ENCODE data around the gene LGR6.

The LGR6 gene

DNA sequence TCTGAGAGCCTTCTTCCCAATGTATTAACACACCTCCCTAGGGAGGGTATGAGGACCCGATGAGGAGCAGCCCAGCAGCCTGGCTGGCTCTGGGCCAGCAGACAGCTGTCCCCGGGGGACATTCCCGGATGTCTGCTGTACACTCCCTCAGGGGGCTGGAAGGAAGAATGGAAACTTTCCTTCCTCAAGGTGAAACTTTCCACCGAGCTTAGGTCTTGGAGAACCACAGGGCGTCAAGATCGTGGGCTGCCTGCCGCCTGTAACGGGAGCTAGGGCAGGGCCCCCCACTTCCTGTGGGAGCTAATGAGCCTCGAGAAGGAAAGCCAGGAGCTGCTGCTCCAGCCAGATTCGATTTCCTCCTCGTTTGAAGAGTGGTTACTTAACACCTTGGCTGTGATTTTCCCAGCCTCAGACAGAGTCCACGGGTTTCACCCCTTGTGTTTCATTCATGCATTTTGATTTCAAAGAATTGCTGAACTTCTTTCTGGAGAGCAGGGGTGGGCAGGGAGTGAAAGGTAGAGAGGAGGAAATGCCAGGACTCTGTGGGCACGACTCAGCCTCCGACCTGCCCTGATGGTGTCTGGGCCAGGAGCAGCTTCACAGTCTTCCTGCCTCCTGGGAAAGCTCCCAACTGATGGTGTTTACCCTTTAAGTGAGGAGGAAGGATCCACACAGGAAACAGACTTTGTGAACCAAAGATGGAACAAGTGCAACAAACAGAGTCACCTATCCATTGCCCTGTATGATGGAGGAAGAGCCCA is 118.5 kb downstream of the LGR6 start (continued):
- TF ChIP-seq, protein P1, sequence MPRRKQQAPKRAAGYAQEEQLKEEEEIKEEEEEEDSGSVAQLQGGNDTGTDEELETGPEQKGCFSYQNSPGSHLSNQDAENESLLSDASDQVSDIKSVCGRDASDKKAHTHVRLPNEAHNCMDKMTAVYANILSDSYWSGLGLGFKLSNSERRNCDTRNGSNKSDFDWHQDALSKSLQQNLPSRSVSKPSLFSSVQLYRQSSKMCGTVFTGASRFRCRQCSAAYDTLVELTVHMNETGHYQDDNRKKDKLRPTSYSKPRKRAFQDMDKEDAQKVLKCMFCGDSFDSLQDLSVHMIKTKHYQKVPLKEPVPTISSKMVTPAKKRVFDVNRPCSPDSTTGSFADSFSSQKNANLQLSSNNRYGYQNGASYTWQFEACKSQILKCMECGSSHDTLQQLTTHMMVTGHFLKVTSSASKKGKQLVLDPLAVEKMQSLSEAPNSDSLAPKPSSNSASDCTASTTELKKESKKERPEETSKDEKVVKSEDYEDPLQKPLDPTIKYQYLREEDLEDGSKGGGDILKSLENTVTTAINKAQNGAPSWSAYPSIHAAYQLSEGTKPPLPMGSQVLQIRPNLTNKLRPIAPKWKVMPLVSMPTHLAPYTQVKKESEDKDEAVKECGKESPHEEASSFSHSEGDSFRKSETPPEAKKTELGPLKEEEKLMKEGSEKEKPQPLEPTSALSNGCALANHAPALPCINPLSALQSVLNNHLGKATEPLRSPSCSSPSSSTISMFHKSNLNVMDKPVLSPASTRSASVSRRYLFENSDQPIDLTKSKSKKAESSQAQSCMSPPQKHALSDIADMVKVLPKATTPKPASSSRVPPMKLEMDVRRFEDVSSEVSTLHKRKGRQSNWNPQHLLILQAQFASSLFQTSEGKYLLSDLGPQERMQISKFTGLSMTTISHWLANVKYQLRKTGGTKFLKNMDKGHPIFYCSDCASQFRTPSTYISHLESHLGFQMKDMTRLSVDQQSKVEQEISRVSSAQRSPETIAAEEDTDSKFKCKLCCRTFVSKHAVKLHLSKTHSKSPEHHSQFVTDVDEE (CRISPR knock-in tag; IDR thresholded peaks at IDR 0.05): no peak
- TF ChIP-seq ZFP3 (CRISPR knock-in tag; IDR thresholded peaks at IDR 0.05): no peak
- no peak for TF ChIP-seq ZNF565 (CRISPR knock-in tag; conservative IDR thresholded peaks at IDR 0.05; ENCODE audit: low read depth)
- TF ChIP-seq OSR1 (CRISPR knock-in tag; IDR thresholded peaks at IDR 0.05): no peak
- no peak for TF ChIP-seq SNAI2 (CRISPR knock-in tag; IDR thresholded peaks at IDR 0.05)

DNA sequence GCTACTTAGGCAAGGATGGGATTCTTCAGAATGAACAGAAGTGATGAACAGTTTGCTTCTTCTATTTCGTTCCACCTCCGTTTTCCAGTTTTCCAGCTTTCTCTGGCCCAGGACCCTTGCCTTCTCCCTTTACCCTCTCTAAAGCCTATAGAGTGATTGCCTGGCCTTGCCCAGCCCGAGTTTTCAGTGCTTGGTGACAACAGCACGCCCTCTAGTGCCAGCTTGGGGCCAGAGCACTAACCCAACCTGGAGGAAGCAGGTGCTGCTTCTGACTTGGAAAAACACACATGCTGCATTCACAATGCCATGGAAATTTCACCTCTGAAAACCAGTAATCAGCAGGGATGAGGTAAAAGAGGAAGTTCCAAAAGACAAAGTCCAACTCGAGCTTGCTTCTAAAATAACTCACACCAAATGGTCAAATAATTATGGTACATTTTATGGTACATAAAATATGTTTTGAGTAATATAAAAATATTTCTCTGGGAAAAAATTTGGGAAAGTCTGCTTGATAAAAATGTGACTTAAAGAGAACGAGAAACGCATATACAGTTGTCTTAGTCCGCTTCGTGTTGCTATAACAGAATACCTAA is 122.1 kb downstream of the LGR6 start:
- TF ChIP-seq, protein P2, sequence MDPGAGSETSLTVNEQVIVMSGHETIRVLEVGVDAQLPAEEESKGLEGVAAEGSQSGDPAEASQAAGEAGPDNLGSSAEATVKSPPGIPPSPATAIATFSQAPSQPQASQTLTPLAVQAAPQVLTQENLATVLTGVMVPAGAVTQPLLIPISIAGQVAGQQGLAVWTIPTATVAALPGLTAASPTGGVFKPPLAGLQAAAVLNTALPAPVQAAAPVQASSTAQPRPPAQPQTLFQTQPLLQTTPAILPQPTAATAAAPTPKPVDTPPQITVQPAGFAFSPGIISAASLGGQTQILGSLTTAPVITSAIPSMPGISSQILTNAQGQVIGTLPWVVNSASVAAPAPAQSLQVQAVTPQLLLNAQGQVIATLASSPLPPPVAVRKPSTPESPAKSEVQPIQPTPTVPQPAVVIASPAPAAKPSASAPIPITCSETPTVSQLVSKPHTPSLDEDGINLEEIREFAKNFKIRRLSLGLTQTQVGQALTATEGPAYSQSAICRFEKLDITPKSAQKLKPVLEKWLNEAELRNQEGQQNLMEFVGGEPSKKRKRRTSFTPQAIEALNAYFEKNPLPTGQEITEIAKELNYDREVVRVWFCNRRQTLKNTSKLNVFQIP (CRISPR knock-in tag; IDR thresholded peaks at IDR 0.05; ENCODE audit: borderline replicate concordance, low read depth): no peak
- TF ChIP-seq CSDC2 (CRISPR knock-in tag; IDR thresholded peaks at IDR 0.05): no peak
- TF ChIP-seq PPARA (CRISPR knock-in tag; IDR thresholded peaks at IDR 0.05; ENCODE audit: borderline replicate concordance): no peak
- TF ChIP-seq ISL1 (CRISPR knock-in tag; IDR thresholded peaks at IDR 0.05): no peak
- TF ChIP-seq PATZ1 (CRISPR knock-in tag; IDR thresholded peaks at IDR 0.05; ENCODE audit: borderline replicate concordance): no peak
- no peak for TF ChIP-seq BACH2 (CRISPR knock-in tag; IDR thresholded peaks at IDR 0.05; ENCODE audit: borderline replicate concordance)
- no peak for TF ChIP-seq GLIS3 (CRISPR knock-in tag; IDR thresholded peaks at IDR 0.05)
- no peak for TF ChIP-seq CSRNP3 (CRISPR knock-in tag; IDR thresholded peaks at IDR 0.05)
- no peak for TF ChIP-seq ARNTL (CRISPR knock-in tag; IDR thresholded peaks at IDR 0.05; ENCODE audit: borderline replicate concordance, low read depth)
- TF ChIP-seq TCF4 (CRISPR knock-in tag; IDR thresholded peaks at IDR 0.05; ENCODE audit: borderline replicate concordance): no peak
- peak; percentile 97 for ATAC-seq

GRCh38 chr1:202316186-202316585 is 122.6 kb downstream of the LGR6 start:
- TF ChIP-seq RARB (CRISPR knock-in tag; IDR thresholded peaks at IDR 0.05) (no peak), PATZ1 (CRISPR knock-in tag; IDR thresholded peaks at IDR 0.05; ENCODE audit: borderline replicate concordance) (no peak), CREB5 (CRISPR knock-in tag; IDR thresholded peaks at IDR 0.05; ENCODE audit: low read depth) (no peak), TCF4 (CRISPR knock-in tag; IDR thresholded peaks at IDR 0.05; ENCODE audit: borderline replicate concordance) (no peak)
- no peak for ATAC-seq
